SH-SY5Y (cell line): ENCODE measurements around the gene SKP1.

Experiments used
- GATA2 ChIP-seq: IDR thresholded peaks from 2 replicates; pipeline ENCODE4 v1.6.1; 2011; ENCODE audit warnings: mild to moderate bottlenecking, low read depth, low read length
- GATA3 ChIP-seq: IDR thresholded peaks from 2 replicates; pipeline ENCODE4 v1.6.1; 2011; ENCODE audit warnings: low read depth, mild to moderate bottlenecking, low read length, moderate library complexity

SKP1 gene

GRCh38 chr5:134116286-134116685 is 60.5 kb downstream of the SKP1 start:
- TF ChIP-seq GATA3, result no peak
- no peak for TF ChIP-seq GATA2

DNA sequence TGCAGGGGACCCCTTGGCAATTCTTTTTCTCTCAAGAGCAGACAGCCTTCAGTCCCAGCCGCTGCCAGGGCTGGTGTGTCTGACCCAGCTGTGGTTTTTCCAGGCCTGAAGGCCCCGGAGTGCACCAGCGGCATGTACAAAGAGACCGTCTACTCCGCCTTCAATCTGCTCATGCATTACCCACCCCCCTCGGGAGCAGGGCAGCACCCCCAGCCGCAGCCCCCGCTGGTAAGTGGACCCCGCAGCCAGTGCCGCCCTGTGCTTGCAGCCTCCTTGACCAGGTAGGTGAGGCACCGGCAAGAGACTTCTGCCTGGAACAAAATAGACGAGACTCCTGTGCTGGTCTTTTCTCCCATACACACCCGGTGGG is 61.0 kb downstream of the SKP1 start:
- no peak for TF ChIP-seq GATA2
- no peak for TF ChIP-seq GATA3

DNA sequence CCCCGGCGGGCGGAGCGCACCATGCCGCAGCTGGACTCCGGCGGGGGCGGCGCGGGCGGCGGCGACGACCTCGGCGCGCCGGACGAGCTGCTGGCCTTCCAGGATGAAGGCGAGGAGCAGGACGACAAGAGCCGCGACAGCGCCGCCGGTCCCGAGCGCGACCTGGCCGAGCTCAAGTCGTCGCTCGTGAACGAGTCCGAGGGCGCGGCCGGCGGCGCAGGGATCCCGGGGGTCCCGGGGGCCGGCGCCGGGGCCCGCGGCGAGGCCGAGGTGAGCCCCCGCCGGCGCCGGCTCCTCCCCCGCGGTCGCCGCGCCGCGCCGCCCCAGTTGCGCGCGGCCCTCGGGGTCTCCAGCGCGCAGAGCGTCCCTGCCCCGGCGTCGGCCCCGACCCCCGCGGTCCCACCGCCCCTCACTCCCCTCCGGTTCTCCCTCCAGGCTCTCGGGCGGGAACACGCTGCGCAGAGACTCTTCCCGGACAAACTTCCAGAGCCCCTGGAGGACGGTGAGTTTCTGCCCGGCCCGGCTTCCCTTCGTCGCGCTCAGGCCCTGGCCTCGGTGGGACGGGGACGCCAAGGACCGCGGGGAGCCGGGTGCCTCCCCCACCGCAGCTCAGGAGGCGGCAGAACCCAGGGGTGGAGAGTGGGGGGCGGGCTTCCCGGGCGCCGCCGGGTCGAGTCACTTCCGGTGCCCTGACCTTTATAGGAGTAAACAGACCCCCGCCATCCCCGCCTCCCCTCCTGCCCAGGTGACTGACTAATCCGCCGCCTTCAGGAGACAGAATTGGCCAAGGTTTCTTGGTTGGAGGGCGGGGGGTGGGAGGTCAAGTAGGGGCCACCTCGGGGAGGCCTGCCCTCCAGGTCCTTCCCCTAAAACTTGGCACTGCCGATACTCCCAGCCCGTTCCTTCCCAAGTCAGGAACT is 61.6 kb downstream of the SKP1 start:
- TF ChIP-seq GATA2, result no peak
- no peak for TF ChIP-seq GATA3

DNA sequence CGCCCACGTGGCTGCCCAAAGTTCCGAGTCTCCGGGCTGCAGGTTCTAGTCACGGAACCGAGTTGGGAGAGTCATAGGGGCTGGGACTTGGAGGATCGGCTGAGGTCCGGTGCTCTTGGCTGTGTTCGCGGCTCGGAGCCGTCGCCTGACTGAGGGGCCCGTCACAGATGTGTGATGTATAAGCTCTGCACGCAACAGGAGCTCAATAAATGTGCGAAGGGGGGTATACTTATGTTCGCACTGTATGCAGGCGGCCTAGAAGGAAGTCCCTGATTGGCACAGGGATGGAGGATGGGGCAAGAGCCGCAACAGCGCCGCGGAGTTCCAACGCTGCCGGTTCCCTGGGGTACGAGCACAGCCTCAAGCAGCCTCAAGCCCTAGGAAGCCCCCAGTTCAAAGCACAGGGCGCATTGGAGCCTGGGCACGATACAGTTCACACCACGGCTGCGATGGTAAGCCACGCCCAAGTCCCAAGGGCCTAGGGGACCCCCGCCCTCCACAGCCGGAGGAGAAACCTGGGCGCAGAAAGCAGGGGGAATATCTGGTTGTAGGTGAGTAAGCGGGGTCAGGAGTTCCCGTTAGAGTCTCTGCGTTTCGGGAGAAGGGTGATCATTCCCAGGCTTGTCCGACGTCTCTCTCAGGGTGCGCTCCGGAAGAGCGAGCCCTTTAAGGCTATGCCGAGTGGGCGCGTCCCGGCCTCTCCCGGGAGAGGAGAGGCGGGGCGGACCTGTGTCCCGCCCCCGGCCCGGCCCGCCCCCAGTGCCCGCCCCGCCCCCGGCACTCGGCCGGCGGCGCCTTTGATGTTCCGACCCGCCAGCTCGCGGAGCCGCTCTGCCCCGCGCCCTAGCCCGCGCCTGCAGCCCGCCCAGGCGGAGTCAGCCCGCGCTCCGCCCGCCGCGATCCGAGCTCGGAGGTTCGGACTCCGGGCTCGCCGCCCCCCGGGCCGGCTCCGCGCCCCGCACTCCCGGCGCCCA is 62.6 kb downstream of the SKP1 start, which contains the start of gene TCF7:
Gene TCF7 (plus strand): TSS at position 780 of the 974 bp plus-strand sequence. CDS start 226 bp downstream, outside the sequence.
- TF ChIP-seq GATA2 (no peak), GATA3 (no peak)

GRCh38 chr5:134113363-134113889 is 63.3 kb downstream of the SKP1 start:
- no peak for TF ChIP-seq GATA2
- TF ChIP-seq GATA3, result no peak

- TF ChIP-seq GATA3, result no peak
- TF ChIP-seq GATA2, result no peak
These were observed 63.9 kb downstream of the SKP1 start for GRCh38 chr5:134112726-134113362.

GRCh38 chr5:134111741-134112647 is 64.8 kb downstream of the SKP1 start:
- no peak for TF ChIP-seq GATA3

- TF ChIP-seq GATA2, result no peak
- no peak for TF ChIP-seq GATA3
These were observed 66.4 kb downstream of the SKP1 start for GRCh38 chr5:134110382-134110781.

GRCh38 chr5:134107779-134108178 is 69.0 kb downstream of the SKP1 start:
- TF ChIP-seq GATA2 (no peak), GATA3 (no peak)

GRCh38 chr5:134106991-134107701 is 69.6 kb downstream of the SKP1 start:
- peak; percentile 100 for TF ChIP-seq GATA2
- peak; percentile 97 for TF ChIP-seq GATA3

GRCh38 chr5:134103998-134104654 is 72.6 kb downstream of the SKP1 start:
- TF ChIP-seq GATA2 (no peak), GATA3 (no peak)

DNA sequence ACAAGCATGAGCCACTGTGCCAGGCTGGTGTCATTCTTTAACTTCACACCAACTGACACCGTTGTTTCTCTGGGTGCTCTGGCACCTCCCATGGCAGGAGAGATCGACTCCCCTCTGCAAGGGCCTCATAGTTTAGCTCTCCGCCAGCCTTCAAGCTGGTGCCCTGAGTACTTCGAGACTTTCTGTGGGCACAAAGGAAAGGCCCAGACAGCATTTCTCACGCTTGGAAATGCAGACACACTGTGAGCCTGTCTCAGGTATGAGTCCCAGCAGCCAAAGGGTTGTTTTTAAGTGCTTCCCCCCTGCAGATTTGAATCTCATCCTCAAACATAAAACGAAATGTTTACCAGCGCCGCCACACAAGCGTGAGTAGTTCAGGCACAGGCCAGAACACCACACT is 73.4 kb downstream of the SKP1 start:
- TF ChIP-seq GATA2 (no peak), GATA3 (no peak)
